NCI-H2081 (cell line): ENCODE measurements around the gene ENTHD1.
"Not testable (repeated sequence)": the region's sequence is repeated elsewhere in the genome, so short reads cannot be mapped to it uniquely, and the experiment has no call there.

ENCODE experiments used
- DNase-seq, 2 experiments: peaks; one replicate each; lab custom pipeline; 2025; lab: John Stamatoyannopoulos, UW

ENTHD1 gene

DNA sequence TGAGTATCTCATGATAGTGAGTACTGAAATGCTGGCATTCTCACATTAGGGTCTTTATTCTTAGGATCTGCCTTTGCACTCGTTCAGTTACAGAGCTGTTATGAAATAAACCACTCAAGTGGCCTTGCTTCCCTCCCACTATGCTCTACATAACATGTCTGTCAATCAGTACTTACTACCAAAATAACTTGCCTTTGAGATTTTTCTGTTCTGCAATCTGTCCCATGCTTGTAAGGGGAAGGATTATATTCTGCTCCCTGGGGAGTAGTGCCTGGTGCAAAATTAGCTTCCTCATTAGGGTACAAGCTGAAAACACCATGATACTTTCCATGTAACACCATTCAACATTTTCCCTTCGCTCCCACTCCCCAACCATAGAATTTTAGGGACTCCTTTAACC, 5.4 kb upstream of the ENTHD1 start:
- DNase-seq, result no peak

DNA sequence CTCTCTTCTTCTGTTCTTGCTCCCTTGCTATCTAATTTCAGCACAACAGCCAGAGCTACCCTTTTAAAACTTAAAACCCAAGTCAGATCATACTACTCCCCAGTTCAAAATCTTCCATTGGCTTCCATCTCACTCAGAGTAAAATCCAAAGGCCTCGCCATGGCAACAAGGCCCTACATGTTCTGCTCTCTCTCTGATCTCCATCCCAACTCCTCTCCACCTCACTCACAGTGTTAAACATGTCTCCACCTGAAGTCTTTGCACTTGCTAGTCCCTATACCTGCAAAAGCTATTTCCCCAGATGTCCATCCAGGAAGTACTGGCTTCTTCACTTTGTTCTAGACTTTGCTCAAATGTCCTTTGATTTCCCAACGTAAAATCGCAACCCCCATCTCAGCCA, 4.3 kb upstream of the ENTHD1 start:
- no peak for DNase-seq

DNA sequence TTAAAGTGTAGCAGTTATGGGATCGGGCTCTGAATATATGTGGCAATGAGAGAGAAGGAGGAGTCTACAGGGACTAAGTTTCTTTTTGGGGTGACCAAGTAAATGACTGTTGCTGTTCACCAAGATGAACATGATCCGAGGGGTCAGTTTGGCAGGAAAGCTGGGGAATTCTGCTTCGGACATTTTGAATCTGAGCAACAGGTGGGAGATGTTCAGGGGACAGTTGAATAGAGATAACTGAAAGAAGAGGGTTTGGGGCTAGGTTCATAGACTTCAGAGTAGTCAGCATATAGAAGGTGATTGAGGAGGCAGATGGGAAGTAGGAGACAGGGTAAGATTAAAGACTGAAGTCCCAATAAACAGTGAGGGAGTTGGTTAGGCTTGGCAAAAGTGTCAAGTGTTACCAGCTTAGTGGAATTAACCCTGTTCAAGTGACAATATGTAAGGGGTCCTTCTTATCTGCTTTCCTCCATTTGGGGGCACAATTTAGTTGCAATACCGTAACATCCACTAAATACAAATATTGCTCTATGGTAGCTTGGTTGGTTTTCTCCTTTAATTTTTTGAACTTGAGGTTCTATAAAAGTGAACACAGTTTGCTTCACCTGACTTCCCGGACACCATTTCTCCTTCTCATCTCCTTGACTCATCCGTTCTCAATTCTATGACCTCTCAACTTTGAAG, 2.9 kb upstream of the ENTHD1 start:
- DNase-seq, result no peak

DNA sequence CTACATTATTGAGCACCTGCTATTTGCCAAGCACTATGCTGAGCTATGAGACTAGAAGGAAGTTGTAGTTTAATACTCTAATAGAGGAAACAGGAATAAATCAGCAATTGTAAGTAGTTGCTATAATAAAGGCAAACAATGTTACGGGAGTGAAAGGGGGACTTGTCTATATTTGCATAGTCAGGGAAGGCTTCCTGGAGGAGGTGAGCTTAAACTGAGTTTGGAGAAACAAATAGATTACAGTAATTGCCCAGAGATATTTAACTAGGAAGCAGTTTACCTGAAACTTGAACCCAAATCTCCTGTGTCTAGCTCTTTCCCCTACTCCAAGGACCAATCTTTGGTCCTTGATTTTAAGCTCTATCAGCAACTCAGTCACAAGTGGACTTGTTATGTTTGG, 2.1 kb upstream of the ENTHD1 start:
- no peak for DNase-seq

DNA sequence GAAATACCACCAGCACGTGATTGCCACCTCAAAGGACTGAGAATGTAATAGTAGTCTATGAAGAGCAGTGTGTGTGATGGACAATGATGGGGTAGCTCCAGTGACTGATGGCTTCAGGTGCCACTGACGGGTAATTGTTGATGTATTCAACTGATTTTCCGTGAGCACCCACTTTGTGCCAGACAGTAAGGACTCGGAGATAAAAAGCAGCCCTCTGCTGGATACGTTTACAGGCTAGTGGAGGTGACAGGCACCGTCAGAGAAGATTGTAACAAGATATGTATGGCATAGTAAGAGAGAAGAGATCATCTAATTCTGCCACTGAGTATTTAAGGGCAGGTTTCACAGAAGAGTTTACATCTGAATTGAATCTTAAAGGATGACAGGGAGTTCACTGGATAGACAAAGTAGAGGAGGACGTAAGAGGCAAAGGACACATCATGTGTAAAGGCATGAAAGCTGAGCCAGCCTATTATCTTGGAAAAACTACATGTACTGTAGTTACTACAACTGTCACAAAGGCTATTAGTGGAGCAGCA, 1.1 kb upstream of the ENTHD1 start:
- no peak for DNase-seq

DNA sequence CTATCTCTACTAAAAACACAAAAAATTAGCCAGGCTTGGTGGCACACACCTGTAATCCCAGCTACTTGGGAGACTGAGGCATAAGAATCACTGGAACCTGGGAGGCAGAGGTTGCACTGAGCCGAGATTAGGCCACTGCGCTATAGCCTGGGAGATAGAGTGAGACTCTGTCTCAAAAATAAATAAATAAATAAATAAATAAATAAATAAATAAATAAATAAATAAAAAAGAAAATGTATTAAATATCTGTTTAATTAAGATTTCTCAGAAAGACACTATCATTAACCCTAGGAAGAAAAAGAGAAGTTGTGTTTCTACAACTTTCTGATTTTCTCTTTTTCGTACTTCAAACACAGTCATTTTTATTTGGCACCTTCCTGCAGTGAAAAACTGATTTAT, 3.6 kb downstream of the ENTHD1 start:
- not testable (repeated sequence) for DNase-seq

DNA sequence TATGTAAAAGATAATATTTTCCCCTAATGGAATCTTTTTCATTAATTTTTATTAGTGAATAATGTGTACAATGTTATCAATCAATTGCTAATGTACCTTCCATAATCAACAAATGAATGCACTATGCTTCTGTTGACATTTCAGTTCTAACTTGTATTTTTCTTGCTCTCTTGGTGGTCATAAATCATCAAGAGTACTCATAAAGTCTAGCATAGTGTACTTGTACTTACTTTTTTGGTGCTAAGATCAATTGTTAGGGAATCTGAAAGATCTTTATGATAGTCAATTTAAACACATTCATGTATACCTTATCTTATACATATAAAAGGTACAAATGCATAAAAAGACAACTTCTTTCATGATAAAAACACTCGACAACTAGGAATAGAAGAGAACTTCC, 10.5 kb downstream of the ENTHD1 start:
- DNase-seq, result no peak

DNA sequence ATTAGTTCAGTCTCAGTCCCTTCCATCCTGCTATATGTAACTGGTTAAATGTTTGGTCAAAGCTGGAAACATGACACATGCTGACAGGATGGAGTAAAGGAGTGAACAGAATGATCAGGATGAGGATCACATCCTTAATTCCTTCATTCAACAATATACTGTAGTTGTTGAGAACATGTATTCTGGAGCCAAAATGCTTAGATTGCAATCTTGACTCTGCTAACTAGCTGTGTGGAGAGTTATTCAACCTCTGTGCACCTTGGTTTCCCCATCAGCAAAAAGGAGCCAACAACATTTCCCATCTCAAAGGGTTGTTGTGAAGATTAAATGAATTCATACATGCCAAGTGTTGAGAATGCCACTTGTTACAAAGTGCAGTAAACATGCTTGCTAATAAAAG, 12.8 kb downstream of the ENTHD1 start:
- no peak for DNase-seq

DNA sequence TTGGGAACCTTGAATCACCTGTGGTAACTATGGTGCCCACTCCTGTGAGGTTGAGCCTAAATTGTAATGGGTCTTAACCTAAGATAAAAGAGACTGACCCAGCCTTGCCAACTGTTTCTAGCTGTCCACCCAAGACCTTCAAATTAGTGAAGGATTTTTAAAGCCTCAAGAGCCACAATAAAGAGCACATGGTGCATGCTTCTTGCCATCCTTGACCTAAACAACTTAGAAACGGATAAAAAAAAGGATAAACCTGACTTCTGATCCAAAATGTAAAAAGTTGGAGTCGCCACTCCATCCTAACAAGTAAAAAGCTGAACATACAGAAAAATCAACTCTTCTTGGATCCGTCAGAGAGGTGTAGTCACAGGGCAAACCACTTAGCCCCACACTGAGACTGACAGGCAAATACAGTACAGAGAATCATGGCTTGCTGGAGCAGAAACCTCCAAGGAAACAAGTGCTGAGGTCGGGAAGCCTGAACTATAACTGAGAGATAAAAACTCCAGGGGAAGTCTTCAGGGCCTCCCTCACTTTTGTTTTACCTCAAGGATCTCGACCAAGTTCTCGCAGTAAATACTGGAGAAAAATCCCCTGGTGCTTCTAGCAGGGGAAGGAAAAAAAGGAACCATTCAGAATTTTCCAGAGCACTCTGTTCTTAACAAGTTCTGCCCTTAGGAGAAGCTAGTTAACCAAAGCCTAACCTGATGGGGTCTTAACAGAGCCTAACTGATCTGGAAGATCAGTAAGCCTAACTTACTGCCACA, 16.3 kb downstream of the ENTHD1 start:
- DNase-seq, result no peak

DNA sequence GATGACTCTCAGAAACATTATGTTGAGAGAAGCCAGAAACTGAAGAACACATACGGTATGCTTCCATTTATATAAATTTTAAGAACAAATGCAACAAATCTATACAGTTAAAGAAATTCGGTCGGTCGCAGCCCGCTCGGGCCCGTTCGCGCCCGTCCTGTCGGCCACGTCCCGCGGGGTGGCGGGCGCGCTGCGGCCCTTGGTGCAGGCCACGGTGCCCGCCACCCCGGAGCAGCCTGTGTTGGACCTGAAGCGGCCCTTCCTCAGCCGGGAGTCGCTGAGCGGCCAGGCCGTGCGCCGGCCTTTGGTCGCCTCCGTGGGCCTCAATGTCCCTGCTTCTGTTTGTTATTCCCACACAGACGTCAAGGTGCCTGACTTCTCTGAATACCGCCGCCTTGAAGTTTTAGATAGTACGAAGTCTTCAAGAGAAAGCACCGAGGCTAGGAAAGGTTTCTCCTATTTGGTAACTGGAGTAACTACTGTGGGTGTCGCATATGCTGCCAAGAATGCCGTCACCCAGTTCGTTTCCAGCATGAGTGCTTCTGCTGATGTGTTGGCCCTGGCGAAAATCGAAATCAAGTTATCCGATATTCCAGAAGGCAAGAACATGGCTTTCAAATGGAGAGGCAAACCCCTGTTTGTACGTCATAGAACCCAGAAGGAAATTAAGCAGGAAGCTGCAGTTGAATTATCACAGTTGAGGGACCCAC, 18.2 kb downstream of the ENTHD1 start:
- DNase-seq, result not testable (repeated sequence)

DNA sequence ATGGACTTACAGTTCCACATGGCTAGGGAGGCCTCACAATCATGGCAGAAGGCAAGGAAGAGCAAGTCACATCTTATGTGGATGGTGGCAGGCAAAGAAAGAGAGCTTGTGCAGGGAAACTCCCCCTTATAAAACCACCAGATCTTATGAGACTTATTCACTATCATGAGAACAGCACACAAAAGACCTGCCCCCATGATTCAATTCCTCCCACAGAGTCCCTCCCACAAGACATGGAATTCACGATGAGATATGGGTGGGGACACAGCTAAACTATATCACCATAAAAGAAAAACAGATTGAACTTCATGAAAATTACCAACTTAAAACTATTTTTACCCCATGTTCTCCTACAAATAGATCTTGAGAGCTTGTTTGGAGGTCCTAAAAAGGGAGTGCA, 19.6 kb downstream of the ENTHD1 start:
- DNase-seq, result no peak

DNA sequence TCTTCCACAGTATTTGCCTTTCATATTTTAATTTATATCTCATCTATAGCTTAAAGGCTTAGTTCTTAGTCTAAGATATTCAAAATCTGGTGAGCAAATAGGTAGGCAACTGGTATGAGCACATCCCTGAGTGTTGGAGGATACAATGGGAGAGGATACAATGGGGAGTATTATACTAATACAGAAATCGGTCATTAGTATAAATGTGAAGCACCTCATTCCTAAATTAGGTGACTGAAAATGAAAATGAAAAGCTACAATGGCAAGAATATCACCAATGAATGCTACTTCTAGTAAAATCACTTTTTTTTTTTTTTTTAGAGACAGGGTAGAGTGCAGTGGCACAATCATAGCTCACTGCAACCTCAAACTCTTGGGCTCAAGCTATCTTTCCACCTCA, 21.0 kb downstream of the ENTHD1 start:
- no peak for DNase-seq

DNA sequence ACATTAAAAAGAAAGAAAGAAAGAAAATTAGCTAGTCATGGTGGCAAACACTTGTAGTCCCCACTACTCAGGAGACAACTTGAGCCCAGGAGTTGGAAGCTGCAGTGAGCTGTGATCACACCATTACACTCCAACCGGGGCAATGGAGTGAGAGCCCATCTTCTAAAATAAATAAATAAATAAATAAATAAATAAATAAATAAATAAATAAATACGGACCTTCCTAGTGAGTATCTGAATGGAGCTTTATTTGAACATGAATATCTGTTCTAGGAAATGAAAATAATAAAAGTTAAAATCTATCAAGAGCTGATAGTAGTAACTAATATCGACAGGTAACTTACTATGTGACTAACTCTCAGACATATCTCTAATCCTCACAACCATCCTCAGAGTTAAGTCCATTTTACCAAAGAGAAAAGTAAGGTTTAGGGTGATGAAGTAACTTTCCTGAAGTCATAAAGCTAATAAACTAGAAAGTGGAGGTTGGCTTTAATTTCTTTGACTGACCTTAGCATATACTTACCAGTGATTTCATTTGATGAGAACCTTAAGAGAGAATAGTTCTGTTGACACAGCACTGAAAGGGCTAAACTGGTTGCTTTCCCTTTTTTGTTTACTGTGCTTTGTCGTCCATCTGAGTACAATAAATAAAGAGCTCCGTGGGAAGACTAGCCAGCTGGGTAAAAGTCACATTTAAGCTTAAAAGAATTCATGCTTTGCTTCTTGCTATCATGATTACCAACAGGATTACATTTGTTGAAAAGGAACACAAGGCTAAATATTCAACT, 22.4 kb downstream of the ENTHD1 start:
- DNase-seq, result no peak

DNA sequence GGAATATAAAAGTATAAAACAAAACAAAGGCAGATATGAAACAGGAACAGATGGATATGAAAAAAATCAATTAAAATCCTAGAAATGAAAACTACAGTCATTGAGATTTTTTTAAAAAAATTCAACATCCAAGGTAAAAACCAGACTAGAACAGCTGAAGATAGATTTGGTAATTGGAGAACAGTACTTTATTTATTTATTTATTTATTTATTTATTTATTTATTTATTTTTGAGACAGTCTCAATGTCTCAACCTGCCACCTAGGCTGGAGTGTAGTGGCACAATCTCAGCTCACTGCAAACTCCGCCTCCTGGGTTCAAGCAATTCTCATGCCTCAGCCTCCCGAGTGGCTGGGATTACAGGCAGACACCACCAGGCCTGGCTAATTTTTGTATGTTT, 23.8 kb downstream of the ENTHD1 start:
- DNase-seq, result not testable (repeated sequence)

DNA sequence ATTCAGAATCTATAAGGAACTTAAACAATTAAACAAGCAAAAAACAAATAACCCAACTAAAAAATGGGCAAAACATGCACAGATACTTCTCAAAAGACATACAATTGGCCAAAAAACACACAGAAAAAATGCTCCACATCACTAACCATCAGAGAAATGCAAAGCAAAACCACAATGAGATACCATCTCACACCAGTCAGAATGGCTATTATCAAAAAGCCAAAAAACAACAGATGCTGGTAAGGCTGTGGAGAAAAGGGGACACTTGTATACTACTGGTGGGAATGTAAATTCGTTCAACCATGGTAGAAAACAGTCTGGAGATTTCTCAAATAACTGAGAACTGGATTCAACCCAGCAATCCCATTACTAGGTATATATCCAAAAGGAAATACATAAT, 24.8 kb downstream of the ENTHD1 start:
- no peak for DNase-seq

DNA sequence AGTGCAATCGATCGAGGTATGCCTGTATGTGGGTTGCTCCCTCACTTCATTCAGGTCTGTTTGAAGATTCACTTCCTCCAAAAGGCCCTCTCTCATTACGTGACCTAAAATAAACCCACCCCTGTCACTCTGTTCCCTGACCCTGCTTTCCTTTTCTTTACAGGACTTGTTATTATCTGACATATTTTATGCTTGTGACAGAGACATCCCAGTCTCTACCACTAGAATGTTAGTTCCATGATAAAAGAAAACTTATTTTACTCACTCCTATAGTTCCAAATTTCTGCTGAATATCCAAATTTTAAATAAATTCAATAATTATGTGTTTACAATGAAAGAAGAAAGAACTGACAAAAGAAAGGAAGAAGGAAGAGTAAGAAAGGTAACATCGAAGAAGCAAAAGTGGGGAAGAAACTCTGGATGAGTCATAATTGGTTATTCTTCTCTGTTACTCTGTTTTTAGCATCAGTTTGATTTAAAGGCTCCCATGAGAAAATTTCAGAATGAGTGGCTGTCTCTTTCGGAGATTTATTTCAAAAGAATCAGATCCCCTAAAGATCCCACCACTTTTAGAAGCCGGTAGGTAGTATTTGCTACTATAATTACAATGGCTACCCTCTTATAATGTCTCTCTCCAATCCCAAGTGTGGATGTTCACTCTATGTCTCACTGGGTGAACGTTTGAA, 33.5 kb downstream of the ENTHD1 start:
- DNase-seq, result no peak

DNA sequence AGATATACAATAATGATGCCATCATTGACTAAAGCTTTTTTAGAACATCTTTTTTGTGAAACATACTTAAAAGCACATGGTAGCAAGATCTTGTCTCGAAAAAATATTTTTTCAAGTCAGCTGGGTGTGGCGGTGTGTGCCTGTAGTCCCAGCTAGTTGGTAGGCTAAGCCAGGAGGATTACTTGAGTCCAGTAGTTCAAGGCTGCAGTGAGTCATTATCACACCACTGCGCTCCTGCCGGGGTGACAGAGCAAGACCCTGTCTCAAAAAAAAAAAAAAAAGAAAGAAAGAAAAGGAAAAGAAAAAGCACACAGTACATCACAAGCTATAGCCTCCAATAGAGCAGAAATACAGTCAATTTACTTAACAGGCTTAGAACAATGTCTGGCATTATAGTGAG, 37.0 kb downstream of the ENTHD1 start:
- no peak for DNase-seq

DNA sequence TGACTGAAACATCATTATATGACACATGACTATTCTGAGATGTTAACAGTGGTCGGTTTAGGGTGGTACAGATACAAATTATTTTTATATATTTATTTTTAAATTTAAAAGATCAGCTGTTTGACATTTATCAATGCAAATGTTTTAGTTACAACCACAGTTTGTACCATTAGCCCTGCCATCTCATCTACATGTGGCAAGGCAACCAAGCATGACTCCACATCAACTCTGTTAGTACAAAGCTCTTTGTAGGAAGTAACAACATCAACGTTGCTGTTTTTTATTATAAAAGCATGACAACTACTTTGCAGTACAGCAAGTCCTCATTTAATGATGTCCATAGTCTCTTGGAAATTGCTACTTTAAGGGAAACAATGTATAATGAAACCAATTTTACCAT, 40.8 kb downstream of the ENTHD1 start:
- no peak for DNase-seq

DNA sequence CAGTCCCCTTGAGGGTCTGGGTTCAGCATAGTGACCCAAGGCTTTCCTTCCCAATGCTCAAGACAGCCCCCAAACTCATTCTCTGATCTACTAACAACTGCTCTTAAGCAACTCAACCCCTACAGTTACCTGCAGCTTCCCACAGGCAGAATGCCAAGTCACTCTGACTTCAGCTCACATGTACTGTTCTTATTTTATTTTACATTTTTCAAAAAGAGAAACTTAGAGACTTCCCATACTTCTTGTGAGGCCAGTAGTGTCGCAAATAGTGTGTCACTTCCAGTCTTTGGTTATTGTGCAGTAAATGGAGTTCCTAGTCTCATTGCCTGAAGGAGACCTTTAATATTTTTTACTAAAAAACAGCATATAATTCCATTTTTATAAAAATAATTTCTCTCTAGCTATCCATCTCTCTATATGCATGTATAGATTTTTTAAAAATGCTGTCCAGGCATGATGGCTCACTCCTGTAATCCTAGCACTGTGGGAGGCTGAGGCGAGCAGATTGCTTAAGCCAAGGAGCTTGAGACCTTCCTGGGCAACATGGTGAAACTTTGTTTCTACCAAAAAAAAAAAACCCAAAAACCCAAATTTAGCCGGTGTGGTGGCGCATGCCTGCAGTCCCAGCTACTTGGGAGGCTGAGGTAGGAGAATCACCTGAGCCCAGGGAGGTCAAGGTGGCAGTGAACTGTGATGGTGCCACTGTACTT, 41.8 kb downstream of the ENTHD1 start:
- no peak for DNase-seq

DNA sequence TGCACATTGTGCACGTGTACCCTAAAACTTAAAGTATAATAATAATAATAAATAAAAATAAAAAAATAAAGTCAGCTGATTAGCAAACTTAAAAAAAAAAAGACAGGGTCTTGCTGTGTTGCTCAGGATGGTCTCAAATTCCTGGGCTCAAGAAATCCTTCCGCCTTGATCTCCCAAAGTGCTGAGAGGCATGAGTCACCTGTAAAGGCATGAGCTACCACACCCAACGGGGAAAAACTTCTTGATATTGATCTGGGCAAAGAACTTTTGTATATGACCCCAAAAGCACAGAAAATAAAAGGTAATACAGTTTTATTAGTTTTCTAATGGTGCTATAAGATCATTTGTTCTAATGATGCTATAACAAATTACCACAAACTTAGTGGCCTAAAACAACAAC, 46.1 kb downstream of the ENTHD1 start:
- DNase-seq, result no peak

DNA sequence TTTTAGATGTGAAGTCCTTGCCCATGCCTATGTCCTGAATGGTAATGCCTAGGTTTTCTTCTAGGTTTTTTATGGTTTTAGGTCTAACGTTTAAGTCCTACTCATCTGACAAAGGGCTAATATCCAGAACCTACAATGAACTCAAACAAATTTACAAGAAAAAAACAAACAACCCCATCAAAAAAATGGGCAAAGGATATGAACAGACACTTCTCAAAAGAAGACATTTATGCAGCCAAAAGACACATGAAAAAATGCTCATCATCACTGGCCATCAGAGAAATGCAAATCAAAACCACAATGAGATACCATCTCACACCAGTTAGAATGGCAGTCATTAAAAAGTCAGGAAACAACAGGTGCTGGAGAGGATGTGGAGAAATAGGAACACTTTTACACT, 47.0 kb downstream of the ENTHD1 start:
- not testable (repeated sequence) for DNase-seq
